GM12878 (cell line): Measurements from ENCODE around the gene NCAM2. TPM values are rescaled to one million over a fixed set of nuclear protein-coding genes. Genes with fewer than 3 reads are reported as not detected.

ENCODE experiments used
- ATAC-seq: fragments of 200-7000 bp; cut with Tn5 transposase; 3 replicates; pipeline ENCODE4 v1.9.1; 2020; ENCODE audit warnings: mild to moderate bottlenecking, moderate library complexity
- BruUV-seq: library from RNA; stranded (reverse); fragments of 400-500 nt; replicated peaks from 2 replicates; lab custom pipeline; 2021; lab: Mats Ljungman, UMichigan
- CTCF ChIA-PET: fragments of 300-600 bp; sonication (Branson Sonifier 250); formaldehyde crosslinking; extraction: SDS; loops from one replicate; lab custom pipeline; 2021; ENCODE audit warnings: inconsistent platforms; lab: Yijun Ruan, JAX
- POLR2A ChIA-PET: fragments of 350-600 bp; formaldehyde crosslinking; extraction: SDS; loops from one replicate; lab custom pipeline; 2021; ENCODE audit warnings: inconsistent platforms; lab: Charles Lee
- RAD21 ChIA-PET: fragments of 300-600 bp; sonication (Branson Sonifier 250); formaldehyde crosslinking; loops from one replicate; lab custom pipeline; 2023; ENCODE audit warnings: antibody characterized with exemption; ENCODE audit not compliant: unreplicated experiment; lab: Charles Lee
- SMC1A ChIA-PET: fragments of 300-600 bp; sonication (Branson Sonifier 250); formaldehyde crosslinking; loops from one replicate; lab custom pipeline; 2023; ENCODE audit not compliant: unreplicated experiment, uncharacterized antibody; lab: Charles Lee
- DNase-seq: peaks from one replicate; pipeline ENCODE4 v3.0.0-alpha.2; 2011; ENCODE audit warnings: low read depth, low spot score
- FAIRE-seq: peaks from 3 replicates; lab custom pipeline; 2011; peaks lifted over from hg19 to GRCh38; lab: Jason Lieb, UNC
- H2AFZ ChIP-seq: 2 replicates; pipeline ENCODE4 v1.6.0; 2011; ENCODE audit warnings: low read depth, low read length, control low read depth; ENCODE audit not compliant: control insufficient read depth
- H3K27ac ChIP-seq: 2 replicates; pipeline ENCODE4 v1.5.1; 2011; ENCODE audit warnings: control low read depth; ENCODE audit not compliant: control insufficient read depth, insufficient read depth
- H3K27me3 ChIP-seq, 2 experiments: replicated peaks in 1 of 2; 2 replicates each; pipeline versions ENCODE4 v1.6.0 to v1.6.1; 2011; ENCODE audit warnings: low read length in 1 of 2; ENCODE audit not compliant: control insufficient read depth in 2 of 2, insufficient read depth in 2 of 2
- H3K36me3 ChIP-seq, 2 experiments: 2 replicates each; pipeline ENCODE4 v1.5.1; 2011; ENCODE audit warnings: low read length in 1 of 2; ENCODE audit not compliant: control insufficient read depth in 2 of 2, insufficient read depth in 2 of 2
- H3K4me1 ChIP-seq: 2 replicates; pipeline ENCODE4 v1.6.1; 2011; ENCODE audit warnings: mild to moderate bottlenecking, low read length, moderate library complexity, mixed read lengths; ENCODE audit not compliant: control insufficient read depth, insufficient read depth
- H3K4me2 ChIP-seq: 2 replicates; pipeline ENCODE4 v1.6.0; 2011; ENCODE audit warnings: control low read depth; ENCODE audit not compliant: control insufficient read depth, insufficient read depth
- H3K4me3 ChIP-seq: fragments of 200-600 bp; sonication (generic); 2 replicates; pipeline ENCODE4 v1.5.1; 2016
- H3K79me2 ChIP-seq: 2 replicates; pipeline ENCODE4 v1.6.0; 2011; ENCODE audit warnings: low read length; ENCODE audit not compliant: control insufficient read depth, insufficient read depth
- H3K9ac ChIP-seq: 2 replicates; pipeline ENCODE4 v1.8.0; 2011; ENCODE audit warnings: low read length, control low read depth, mixed read lengths; ENCODE audit not compliant: control insufficient read depth, insufficient read depth
- H3K9me3 ChIP-seq: replicated peaks from 3 replicates; pipeline ENCODE4 v1.5.1; 2011; ENCODE audit warnings: mild to moderate bottlenecking, low read length; ENCODE audit not compliant: control insufficient read depth, insufficient read depth
- H4K20me1 ChIP-seq: 2 replicates; pipeline ENCODE4 v1.6.0; 2011; ENCODE audit not compliant: control insufficient read depth, insufficient read depth
- CEBPB ChIP-seq, 2 experiments: fragments of 150-350 bp in 1 of 2; IDR thresholded peaks; 2 replicates each; pipeline ENCODE4 v1.6.1; 2012 to 2014; ENCODE audit warnings: low read depth in 2 of 2, low read length in 2 of 2, borderline replicate concordance in 1 of 2, inconsistent platforms in 1 of 2
- DPF2 ChIP-seq: fragments of 450-650 bp; IDR thresholded peaks from 2 replicates; pipeline ENCODE4 v1.6.1; 2017; ENCODE audit warnings: mild to moderate bottlenecking
- HDAC6 ChIP-seq: fragments of 200-600 bp; sonication (generic); IDR thresholded peaks from one replicate; pipeline ENCODE4 v1.8.0; 2017; ENCODE audit warnings: antibody characterized with exemption; ENCODE audit not compliant: unreplicated experiment
- IRF4 ChIP-seq: IDR thresholded peaks from 2 replicates; pipeline ENCODE4 v1.6.1; 2011; ENCODE audit warnings: low read depth, low read length
- KDM1A ChIP-seq: fragments of 200-600 bp; sonication (generic); IDR thresholded peaks from 2 replicates; pipeline ENCODE4 v1.6.1; 2016; ENCODE audit warnings: borderline replicate concordance
- MYC ChIP-seq: IDR thresholded peaks from 2 replicates; pipeline ENCODE4 v1.6.1; 2011; ENCODE audit warnings: mild to moderate bottlenecking, low read length, moderate library complexity, inconsistent platforms; ENCODE audit not compliant: insufficient read depth, insufficient replicate concordance, insufficient read length, severe bottlenecking
- NFYB ChIP-seq: IDR thresholded peaks from 2 replicates; pipeline ENCODE4 v1.6.1; 2011; ENCODE audit warnings: low read depth, mild to moderate bottlenecking, low read length, improper control_type of control experiment, moderate library complexity; ENCODE audit not compliant: insufficient read depth
- NKRF ChIP-seq: fragments of 450-650 bp; conservative IDR thresholded peaks from 2 replicates; pipeline ENCODE4 v1.6.1; 2017; ENCODE audit warnings: mild to moderate bottlenecking, moderate library complexity
- NR2C1 ChIP-seq: fragments of 450-650 bp; IDR thresholded peaks from 2 replicates; pipeline ENCODE4 v1.6.1; 2017; ENCODE audit warnings: antibody characterized with exemption, mild to moderate bottlenecking, moderate library complexity
- RELA ChIP-seq: fragments of 450-650 bp; IDR thresholded peaks from 2 replicates; pipeline ENCODE4 v1.8.0; 2014; ENCODE audit warnings: borderline replicate concordance; ENCODE audit not compliant: partially characterized antibody
- REST ChIP-seq: IDR thresholded peaks from 2 replicates; pipeline ENCODE4 v1.6.1; 2012; ENCODE audit warnings: mild to moderate bottlenecking, low read depth, low read length
- RUNX3 ChIP-seq: IDR thresholded peaks from 2 replicates; pipeline ENCODE4 v1.6.1; 2012; ENCODE audit warnings: low read length, inconsistent platforms
- SIN3A ChIP-seq: IDR thresholded peaks from 2 replicates; pipeline ENCODE4 v1.6.1; 2012; ENCODE audit warnings: low read depth, low read length, improper control_type of control experiment
- SMAD5 ChIP-seq: IDR thresholded peaks from 2 replicates; pipeline ENCODE4 v1.6.1; 2016; ENCODE audit warnings: antibody characterized with exemption, low read depth
- ZBTB33 ChIP-seq: fragments of 450-650 bp; IDR thresholded peaks from 2 replicates; pipeline ENCODE4 v1.6.1; 2017; ENCODE audit warnings: mild to moderate bottlenecking
- ZNF207 ChIP-seq: fragments of 450-650 bp; IDR thresholded peaks from 2 replicates; pipeline ENCODE4 v1.6.1; 2014; ENCODE audit warnings: antibody characterized with exemption, mild to moderate bottlenecking, borderline replicate concordance
- ZNF384 ChIP-seq: IDR thresholded peaks from 2 replicates; pipeline ENCODE4 v1.6.1; 2012; ENCODE audit warnings: low read depth, mild to moderate bottlenecking, low read length, improper control_type of control experiment, borderline replicate concordance
- WGBS: methylation state at CpG from one replicate; pipeline ENCODE4 v1.1.6; 2016; ENCODE audit warnings: low lambda C conversion rate; ENCODE audit not compliant: insufficient replicate concordance, insufficient coverage; ENCODE audit errors: missing lambda C conversion rate; 5-methylcytosine and 5-hydroxymethylcytosine counted together
- in situ Hi-C: fragments of 300-500 bp; cut with MboI; formaldehyde crosslinking; loops from 9 replicates; pipeline ENCODE4 v1.14.3; 2018; ENCODE audit warnings: mixed read lengths
- intact Hi-C: fragments of 100-400 bp; cut with micrococcal nuclease; formaldehyde crosslinking; loops from one replicate; pipeline ENCODE4 v1.14.2; 2022; ENCODE audit not compliant: unreplicated experiment
- polyA plus RNA-seq, 11 experiments: library from polyadenylated mRNA; depleted of rRNA in 4 of 11; unstranded in 6 of 11; stranded (reverse) in 5 of 11; fragments of >200 nt; fragmentation: Nextera tagmentation in 4 of 11; fragmentation: Illumina TruSeq in 1 of 11; extraction: Ambion mirVana in 4 of 11; extraction: Trizol in 1 of 11; gene quantifications; 1 replicate in 1 of 11; 2 replicates in 10 of 11; pipeline versions ENCODE4 v1.2.1 to v1.2.3, GENCODE V29; 2011 to 2016; ENCODE audit warnings: inconsistent platforms in 2 of 11, missing spikeins in 2 of 11, low read depth in 1 of 11
- total RNA-seq, 4 experiments: library from RNA; depleted of rRNA in 3 of 4; stranded (reverse); fragments of >200 nt in 3 of 4; fragmentation: Illumina TruSeq in 1 of 4; extraction: Trizol in 1 of 4; gene quantifications; 2 replicates each; pipeline versions ENCODE4 v1.2.1 to v1.2.3, GENCODE V29; 2013 to 2021

NCAM2 gene
- total and polyA plus RNA-seq, 10 of the 15 experiments (the other 5 are each of a cell fraction or from before 2014, with no cell fraction given), result 0.23 to 0.27 TPM; not detected in 8

- no peak for TF ChIP-seq SMAD5
- TF ChIP-seq MYC, result no peak
Measured at GRCh38 chr21:21195417-21195943, 197.3 kb downstream of the NCAM2 start (continued).

- DNase-seq, result no peak
- SMC1A ChIA-PET, result no interaction called here
- H3K27ac ChIP-seq, result no peak overlapping the region
- H3K27me3 ChIP-seq, result no peaks in the 10 kb centered on the region
- 20% methylated on average over 3 of the region's 3 CpGs for WGBS
- no peaks in the 10 kb centered on the region; the same call in 2 of the 3 replicates for H3K9me3 ChIP-seq
- no peak overlapping the region for H3K9ac ChIP-seq
- BruUV-seq, result no TSS peak
- no peaks in the 10 kb centered on the region for H3K36me3 ChIP-seq
- CTCF ChIA-PET, result no interaction called here
- H3K4me1 ChIP-seq, result no peaks in the 10 kb centered on the region
- intact Hi-C loops, result no loop called here
- H4K20me1 ChIP-seq, result no peaks in the 10 kb centered on the region
- no peak for ATAC-seq
- H3K4me3 ChIP-seq, result no peak overlapping the region
- H3K79me2 ChIP-seq, result no peaks in the 10 kb centered on the region
- H2AFZ ChIP-seq, result no peak overlapping the region
- POLR2A ChIA-PET, result no interaction called here
- no peak for FAIRE-seq
- RAD21 ChIA-PET, result no interaction called here
- in situ Hi-C loops, result no loop called here
- H3K4me2 ChIP-seq, result no peak overlapping the region
- no peak for TF ChIP-seq REST
- no peak for TF ChIP-seq IRF4
- TF ChIP-seq ZNF384, result no peak
- TF ChIP-seq DPF2, result no peak
- TF ChIP-seq HDAC6, result no peak
- no peak for TF ChIP-seq KDM1A
- TF ChIP-seq ZBTB33, result no peak
- TF ChIP-seq CEBPB (IDR thresholded peaks at IDR 0.05; ENCODE audit: borderline replicate concordance in 1 of 2, low read depth in 2 of 2, low read length in 2 of 2), result no peak
- TF ChIP-seq ZNF207, result no peak
- no peak for TF ChIP-seq NR2C1
- no peak for TF ChIP-seq NKRF
- TF ChIP-seq RUNX3, result no peak
- TF ChIP-seq NFYB, result no peak
- no peak for TF ChIP-seq SIN3A
- no peak for TF ChIP-seq RELA
Measured at GRCh38 chr21:21196087-21196486, 197.9 kb downstream of the NCAM2 start.
